ENCODE measurements around the gene TMC7.

GRCh38 chr16:19029980-19030379, 46.2 kb downstream of the TMC7 start:
- TF ChIP-seq, protein P1, sequence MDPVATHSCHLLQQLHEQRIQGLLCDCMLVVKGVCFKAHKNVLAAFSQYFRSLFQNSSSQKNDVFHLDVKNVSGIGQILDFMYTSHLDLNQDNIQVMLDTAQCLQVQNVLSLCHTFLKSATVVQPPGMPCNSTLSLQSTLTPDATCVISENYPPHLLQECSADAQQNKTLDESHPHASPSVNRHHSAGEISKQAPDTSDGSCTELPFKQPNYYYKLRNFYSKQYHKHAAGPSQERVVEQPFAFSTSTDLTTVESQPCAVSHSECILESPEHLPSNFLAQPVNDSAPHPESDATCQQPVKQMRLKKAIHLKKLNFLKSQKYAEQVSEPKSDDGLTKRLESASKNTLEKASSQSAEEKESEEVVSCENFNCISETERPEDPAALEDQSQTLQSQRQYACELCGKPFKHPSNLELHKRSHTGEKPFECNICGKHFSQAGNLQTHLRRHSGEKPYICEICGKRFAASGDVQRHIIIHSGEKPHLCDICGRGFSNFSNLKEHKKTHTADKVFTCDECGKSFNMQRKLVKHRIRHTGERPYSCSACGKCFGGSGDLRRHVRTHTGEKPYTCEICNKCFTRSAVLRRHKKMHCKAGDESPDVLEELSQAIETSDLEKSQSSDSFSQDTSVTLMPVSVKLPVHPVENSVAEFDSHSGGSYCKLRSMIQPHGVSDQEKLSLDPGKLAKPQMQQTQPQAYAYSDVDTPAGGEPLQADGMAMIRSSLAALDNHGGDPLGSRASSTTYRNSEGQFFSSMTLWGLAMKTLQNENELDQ (tag by site-specific recombination; IDR thresholded peaks at IDR 0.05; ENCODE audit: low read depth), result no peak
- TF ChIP-seq CTCF (tag by site-specific recombination; IDR thresholded peaks at IDR 0.05), result no peak

Data from HEK293 (cell line).